CD4-positive, alpha-beta T cell treated with Interleukin-21 for 1 hour (primary cell): ENCODE measurements around the gene CLIP3.

ENCODE experiments used
- DNase-seq: peaks from one replicate; pipeline ENCODE4 v3.0.0-alpha.2; 2020

Gene CLIP3

DNA sequence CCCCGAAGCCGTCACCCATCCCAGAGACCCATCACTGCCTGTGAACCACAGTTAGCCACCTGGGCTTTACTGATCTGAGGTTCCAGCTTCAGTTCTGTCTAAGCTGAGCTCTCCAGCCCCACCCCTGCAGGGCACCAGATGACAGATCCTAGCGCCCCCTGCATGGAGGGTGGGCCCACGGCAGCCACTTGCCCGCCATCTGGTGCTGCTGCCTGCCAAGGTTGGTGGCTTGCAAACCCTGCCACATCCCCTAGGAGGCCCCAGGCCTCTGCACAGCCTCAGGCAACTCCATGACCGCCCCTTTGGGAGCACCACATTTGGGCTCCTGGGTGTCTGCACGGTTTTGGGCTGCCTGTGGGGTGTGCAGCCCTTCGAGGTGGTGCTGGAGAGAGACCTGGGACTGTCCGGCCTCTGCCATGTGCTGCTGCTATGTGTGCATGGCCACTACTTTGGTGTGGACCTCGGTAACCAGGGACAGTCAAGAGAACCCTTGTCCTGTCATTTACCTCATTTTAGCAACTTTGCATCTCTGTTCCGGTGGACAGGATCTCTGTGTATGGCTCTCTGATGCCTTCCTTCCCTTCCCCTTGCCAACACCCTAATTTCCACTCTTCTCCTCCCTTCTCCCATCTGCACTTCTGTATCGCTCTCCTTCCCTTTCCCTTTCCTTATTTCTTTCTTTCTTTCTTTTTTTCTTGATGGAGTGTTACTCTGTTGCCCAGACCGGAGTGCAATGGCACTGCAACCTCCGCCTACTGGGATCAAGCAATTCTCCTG lies 55.0 kb downstream of the CLIP3 start:
- peak; percentile 27 for DNase-seq

DNA sequence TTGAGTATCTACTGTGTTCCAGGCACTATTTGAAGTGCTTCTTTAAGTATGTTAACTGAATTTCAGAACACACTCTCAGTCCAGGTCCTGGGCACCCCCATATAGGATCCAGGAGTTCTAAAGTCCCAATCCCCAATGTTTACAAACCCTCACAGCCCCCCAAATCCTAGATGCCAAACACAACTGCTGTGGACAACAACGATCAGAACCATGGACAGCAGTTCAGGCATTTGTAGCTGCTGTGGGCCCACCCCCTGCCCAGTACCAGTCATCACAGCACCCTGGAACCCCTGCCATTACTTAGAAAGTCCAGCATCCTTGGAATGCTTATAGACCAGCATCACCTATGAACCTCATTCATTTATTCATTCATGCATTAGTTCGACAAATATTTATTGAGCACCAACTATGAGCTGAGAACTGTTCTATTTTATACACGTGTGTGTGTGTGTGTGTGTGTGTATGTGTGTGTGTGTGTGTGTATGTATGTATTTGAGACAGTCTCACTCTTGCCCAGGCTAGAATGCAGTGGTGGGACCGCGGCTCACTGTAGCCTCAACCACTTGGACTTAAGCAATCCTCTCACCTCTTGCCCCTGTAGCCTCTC lies 57.0 kb downstream of the CLIP3 start:
- no peak for DNase-seq

DNA sequence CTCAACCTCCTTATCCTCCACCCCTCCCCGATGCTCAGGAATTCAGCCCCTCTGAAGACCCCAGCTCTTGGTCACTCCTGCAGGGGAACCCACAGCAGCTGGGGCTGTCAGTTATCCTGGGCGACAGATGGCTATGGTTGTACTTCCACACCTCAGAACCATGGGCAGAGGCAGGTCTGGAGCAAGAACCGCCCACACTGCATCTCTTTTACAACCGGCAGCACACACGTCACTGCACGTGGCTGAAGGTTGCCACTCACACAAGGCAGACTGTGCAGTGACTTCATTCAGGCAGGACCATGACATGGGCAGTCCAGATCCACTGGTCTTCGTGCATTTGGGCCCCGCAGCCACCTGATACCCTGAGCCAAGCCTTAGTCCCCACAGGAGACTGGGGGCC lies 59.2 kb downstream of the CLIP3 start:
- DNase-seq: no peak

DNA sequence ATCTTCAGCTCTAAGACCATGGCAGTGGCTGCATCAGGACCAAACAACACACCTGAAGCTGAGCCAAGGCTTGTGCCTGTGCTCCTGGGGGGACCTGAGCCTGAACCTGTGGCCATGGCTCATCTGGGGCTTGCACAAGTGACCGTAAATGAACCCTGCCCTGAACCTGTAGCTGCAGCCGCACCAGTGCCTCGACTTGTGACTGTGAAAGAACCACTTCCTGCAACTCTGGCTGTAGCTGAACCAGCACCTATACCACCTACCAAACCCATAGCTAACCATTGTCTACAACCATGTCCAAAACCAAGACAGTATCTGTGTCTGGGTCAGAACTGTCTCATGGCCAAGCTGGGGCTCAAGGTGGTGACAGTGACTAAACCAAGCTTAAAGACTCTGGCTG lies 65.9 kb downstream of the CLIP3 start:
- DNase-seq: no peak
